GM12892 (cell line): ENCODE data around the gene ZNF862.

ENCODE experiments used
- POLR2A ChIP-seq: IDR thresholded peaks from 2 replicates; pipeline ENCODE4 v1.6.1; 2011; ENCODE audit warnings: low read depth, low read length, control low read depth
- POLR2AphosphoS5 ChIP-seq: IDR thresholded peaks from 2 replicates; pipeline ENCODE4 v1.6.1; 2011; ENCODE audit warnings: low read depth, low read length, control low read depth

DNA sequence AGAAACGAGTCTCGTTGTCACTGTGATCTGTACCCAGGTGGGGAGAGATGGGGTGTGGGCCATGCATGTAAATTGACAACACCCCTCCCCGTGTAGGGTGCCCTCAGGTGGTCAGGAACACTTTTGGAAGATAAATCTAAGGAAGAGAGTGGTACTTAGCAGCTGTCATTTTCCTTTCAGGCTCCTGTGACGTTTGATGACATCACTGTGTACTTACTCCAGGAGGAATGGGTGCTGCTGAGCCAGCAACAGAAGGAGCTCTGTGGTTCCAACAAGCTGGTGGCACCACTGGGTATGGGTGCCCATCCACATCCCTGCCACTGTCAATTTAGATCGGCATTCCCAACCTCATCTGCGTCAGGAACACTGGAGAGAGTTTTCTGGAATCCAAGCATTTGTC, 6.3 kb downstream of the ZNF862 start:
- TF ChIP-seq POLR2A (no peak), POLR2AphosphoS5 (no peak)
